Ectodermal cell (in vitro differentiated cells): Measurements from ENCODE around the gene FBXW11. TPM values are rescaled to one million over a fixed set of nuclear protein-coding genes. Genes with fewer than 3 reads are reported as not detected.

Source experiments
- H3K27ac ChIP-seq: 2 replicates; pipeline ENCODE4 v1.7.0; 2013; ENCODE audit warnings: mild to moderate bottlenecking, low read depth, low read length; ENCODE audit not compliant: insufficient read depth, poor library complexity, severe bottlenecking
- H3K27me3 ChIP-seq: 2 replicates; pipeline ENCODE4 v1.7.0; 2013; ENCODE audit warnings: mild to moderate bottlenecking, low read length; ENCODE audit not compliant: insufficient read depth, control insufficient read depth, poor library complexity, severe bottlenecking
- H3K36me3 ChIP-seq: one replicate; pipeline ENCODE4 v1.7.0; 2013; ENCODE audit warnings: low read length; ENCODE audit not compliant: control insufficient read depth, insufficient read depth
- H3K4me1 ChIP-seq: one replicate; pipeline ENCODE4 v1.7.0; 2013; ENCODE audit warnings: low read length; ENCODE audit not compliant: control insufficient read depth, insufficient read depth
- H3K4me3 ChIP-seq: 2 replicates; pipeline ENCODE4 v1.7.0; 2013; ENCODE audit warnings: low read depth, low read length, control low read depth; ENCODE audit not compliant: insufficient read depth
- H3K9me3 ChIP-seq: 2 replicates; pipeline ENCODE4 v1.7.0; 2013; ENCODE audit warnings: mild to moderate bottlenecking, low read length, moderate library complexity; ENCODE audit not compliant: control insufficient read depth
- WGBS, 2 experiments: methylation state at CpG; one replicate each; pipeline ENCODE4 v1.1.7; 2013; ENCODE audit warnings: missing lambda C conversion rate in 2 of 2; 5-methylcytosine and 5-hydroxymethylcytosine counted together
- polyA plus RNA-seq, 4 experiments: library from polyadenylated mRNA; stranded (reverse); fragments of 50-300 nt; gene quantifications; one replicate each; pipeline ENCODE4 v1.2.3, GENCODE V29; 2013

Gene FBXW11
- 48.9 TPM for polyA plus RNA-seq (2013, experiment 1 of 4)
- 50.2 TPM for polyA plus RNA-seq (2013, experiment 2 of 4)
- 38.9 TPM for polyA plus RNA-seq (2013, experiment 3 of 4)
- polyA plus RNA-seq (2013, experiment 4 of 4): 46.9 TPM

- H3K4me1 ChIP-seq: peaks cover 8% of the 10 kb centered on the region
- peak within 1 kb of the TSS; percentile 83 for H3K27ac ChIP-seq
- no peaks in the 10 kb centered on the region for H3K27me3 ChIP-seq
- no peaks in the 10 kb centered on the region for H3K36me3 ChIP-seq
- H3K9me3 ChIP-seq: no peaks in the 10 kb centered on the region
- H3K4me3 ChIP-seq: peak within 1 kb of the TSS; percentile 85
- WGBS, 2 experiments: 0% methylated on average over 81 of the region's 81 CpGs
These were observed at the start of gene FBXW11 for GRCh38 chr5:172006321-172007174. Gene FBXW11, minus strand, starts transcription at chr5:172006638. Its CDS starts 136 bp downstream, at chr5:172006502.

DNA sequence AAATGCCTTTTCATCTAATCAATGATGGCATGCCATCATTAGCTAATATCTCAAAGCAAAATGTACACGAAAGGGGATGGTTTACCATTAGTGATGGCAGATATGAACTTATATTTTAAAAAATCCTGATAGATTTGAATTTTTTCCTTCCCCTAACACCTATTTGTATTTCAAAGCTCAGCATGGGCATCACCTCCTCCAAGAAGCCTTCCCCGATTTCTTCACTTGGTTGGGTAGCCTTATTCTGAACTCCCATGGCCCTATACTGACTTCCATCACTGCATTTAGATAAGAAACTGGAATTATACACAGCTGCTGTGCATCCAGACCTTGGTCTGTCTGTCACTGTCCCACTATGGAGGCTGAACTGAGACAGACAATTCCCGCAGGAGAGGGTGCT lies 49.6 kb upstream of the FBXW11 start:
- no peaks in the 10 kb centered on the region for H3K9me3 ChIP-seq
- H3K27ac ChIP-seq: no peak overlapping the region
- H3K4me3 ChIP-seq: no peak overlapping the region
- H3K4me1 ChIP-seq: no peaks in the 10 kb centered on the region
- no peaks in the 10 kb centered on the region for H3K36me3 ChIP-seq
- H3K27me3 ChIP-seq: no peaks in the 10 kb centered on the region
- 92 to 98% methylated on average over 2 of the region's 3 CpGs for WGBS, 2 experiments

GRCh38 chr5:172055421-172055820 lies 49.0 kb upstream of the FBXW11 start:
- Histone ChIP-seq H3K27me3 (no peaks in the 10 kb centered on the region), H3K36me3 (no peaks in the 10 kb centered on the region), H3K27ac (no peak overlapping the region), H3K4me3 (no peak overlapping the region), H3K9me3 (no peaks in the 10 kb centered on the region), H3K4me1 (no peaks in the 10 kb centered on the region)
- WGBS, 2 experiments: 94 to 96% methylated on average over 19 of the region's 19 CpGs

DNA sequence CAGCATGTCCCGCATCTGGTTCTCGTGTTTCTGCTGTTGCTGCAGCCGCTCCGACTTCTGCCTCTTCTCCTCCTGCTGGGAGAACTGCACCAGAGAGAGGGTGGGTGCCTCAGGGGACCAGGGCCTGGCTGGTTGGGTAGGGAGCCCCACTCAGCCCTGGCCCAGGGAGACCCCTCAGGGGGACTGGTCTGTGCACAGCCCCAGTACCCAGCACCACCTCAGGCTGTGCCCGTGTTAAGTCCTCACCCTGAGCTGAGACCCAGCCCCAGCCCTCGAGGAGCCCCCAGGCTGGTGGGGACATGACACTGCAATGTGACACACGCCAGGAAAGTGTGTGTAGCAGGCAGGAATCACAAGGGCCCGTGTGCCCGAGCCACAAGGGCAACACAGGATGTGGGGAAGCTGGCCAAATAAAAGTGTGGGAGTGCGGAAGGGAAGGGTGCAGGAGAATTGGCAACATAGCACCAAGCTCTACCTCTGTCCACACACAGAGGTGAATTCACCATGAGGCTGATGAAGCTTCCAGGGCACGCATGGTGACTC lies 48.2 kb upstream of the FBXW11 start:
- Histone ChIP-seq H3K27me3 (no peaks in the 10 kb centered on the region), H3K36me3 (no peaks in the 10 kb centered on the region)
- WGBS, 2 experiments: 92 to 96% methylated on average over 11 of the region's 11 CpGs

GRCh38 chr5:172052450-172053236 lies 46.2 kb upstream of the FBXW11 start:
- Histone ChIP-seq H3K4me3 (no peak overlapping the region), H3K27me3 (no peaks in the 10 kb centered on the region), H3K27ac (no peak overlapping the region), H3K36me3 (no peaks in the 10 kb centered on the region), H3K4me1 (no peaks in the 10 kb centered on the region), H3K9me3 (no peaks in the 10 kb centered on the region)
- WGBS, 2 experiments: 91 to 94% methylated on average over 18 to 19 of the region's 19 CpGs

More for the DNA sequence above, 48.2 kb upstream of the FBXW11 start:
- H3K27ac ChIP-seq: no peak overlapping the region
- H3K4me3 ChIP-seq: no peak overlapping the region
- H3K4me1 ChIP-seq: no peaks in the 10 kb centered on the region
- H3K9me3 ChIP-seq: no peaks in the 10 kb centered on the region

- H3K27ac ChIP-seq: no peak overlapping the region
- no peak overlapping the region for H3K4me3 ChIP-seq
- 90 to 92% methylated on average over 16 of the region's 16 CpGs for WGBS, 2 experiments
- no peaks in the 10 kb centered on the region for H3K4me1 ChIP-seq
- no peaks in the 10 kb centered on the region for H3K9me3 ChIP-seq
- no peaks in the 10 kb centered on the region for H3K36me3 ChIP-seq
- no peaks in the 10 kb centered on the region for H3K27me3 ChIP-seq
These were observed 45.4 kb upstream of the FBXW11 start for GRCh38 chr5:172051643-172052339.

- Histone ChIP-seq H3K4me1 (no peaks in the 10 kb centered on the region), H3K36me3 (no peaks in the 10 kb centered on the region), H3K27ac (no peak overlapping the region), H3K4me3 (no peak overlapping the region), H3K9me3 (no peaks in the 10 kb centered on the region), H3K27me3 (no peaks in the 10 kb centered on the region)
- 93 to 95% methylated on average over 4 of the region's 4 CpGs for WGBS, 2 experiments
These were observed 43.6 kb upstream of the FBXW11 start for GRCh38 chr5:172050080-172050479.

GRCh38 chr5:172049226-172049796 lies 42.9 kb upstream of the FBXW11 start:
- H3K4me3 ChIP-seq: no peak overlapping the region
- no peaks in the 10 kb centered on the region for H3K9me3 ChIP-seq
- no peaks in the 10 kb centered on the region for H3K36me3 ChIP-seq
- no peaks in the 10 kb centered on the region for H3K27me3 ChIP-seq
- H3K27ac ChIP-seq: no peak overlapping the region
- H3K4me1 ChIP-seq: no peaks in the 10 kb centered on the region
- 77 to 80% methylated on average over 12 of the region's 12 CpGs for WGBS, 2 experiments

- no peak overlapping the region for H3K4me3 ChIP-seq
- H3K27ac ChIP-seq: no peak overlapping the region
- no peaks in the 10 kb centered on the region for H3K27me3 ChIP-seq
- no peaks in the 10 kb centered on the region for H3K36me3 ChIP-seq
- H3K9me3 ChIP-seq: no peaks in the 10 kb centered on the region
- WGBS, 2 experiments: 88 to 90% methylated on average over 12 of the region's 12 CpGs
- no peaks in the 10 kb centered on the region for H3K4me1 ChIP-seq
These were observed 42.2 kb upstream of the FBXW11 start for GRCh38 chr5:172048539-172049101.
